Left ventricle myocardium inferior (tissue), 1 donor: Measurements from ENCODE around the gene SERPINB1. TPM values are rescaled to one million over a fixed set of nuclear protein-coding genes. Genes with fewer than 3 reads are reported as not detected.

Experiments used
- DNase-seq: peaks from one replicate; pipeline ENCODE4 v3.0.0-alpha.2; 2020
- H3K27ac ChIP-seq: fragments of 200-600 bp; replicated peaks from 2 replicates; pipeline ENCODE4 v1.8.0; 2021
- H3K27me3 ChIP-seq: fragments of 200-600 bp; 2 replicates; pipeline ENCODE4 v1.8.0; 2021; ENCODE audit warnings: low read depth
- H3K36me3 ChIP-seq: fragments of 200-600 bp; 2 replicates; pipeline ENCODE4 v1.8.0; 2021
- H3K4me1 ChIP-seq: fragments of 200-600 bp; 2 replicates; pipeline ENCODE4 v1.8.0; 2021
- H3K4me3 ChIP-seq: fragments of 200-600 bp; 2 replicates; pipeline ENCODE4 v1.8.0; 2021; ENCODE audit warnings: mild to moderate bottlenecking, moderate library complexity
- H3K9me3 ChIP-seq: fragments of 200-600 bp; replicated peaks from 2 replicates; pipeline ENCODE4 v1.8.0; 2021
- intact Hi-C: fragments of 100-400 bp; cut with micrococcal nuclease; formaldehyde crosslinking; loops from one replicate; pipeline ENCODE4 v1.11.0; 2022
- total RNA-seq: library from RNA; stranded (reverse); fragmentation: NEBNext Ultra II Directional; extraction: Animal tissue kit (Norgen Biotek cat#: 25700); gene quantifications from one replicate; pipeline ENCODE4 v1.2.1, GENCODE V29; 2021
- TF ChIP-seq, protein P1 (sequence below): fragments of 200-600 bp; IDR thresholded peaks from 2 replicates; pipeline ENCODE4 v1.8.0; 2021; ENCODE audit warnings: antibody characterized with exemption, mild to moderate bottlenecking, borderline replicate concordance
- donor health status: DM: no; HTN: yes; CAD: no; lungs with severe emphysema.

The SERPINB1 gene
- total RNA-seq, 1 donor from 2014 or later = 23.4 TPM

DNA sequence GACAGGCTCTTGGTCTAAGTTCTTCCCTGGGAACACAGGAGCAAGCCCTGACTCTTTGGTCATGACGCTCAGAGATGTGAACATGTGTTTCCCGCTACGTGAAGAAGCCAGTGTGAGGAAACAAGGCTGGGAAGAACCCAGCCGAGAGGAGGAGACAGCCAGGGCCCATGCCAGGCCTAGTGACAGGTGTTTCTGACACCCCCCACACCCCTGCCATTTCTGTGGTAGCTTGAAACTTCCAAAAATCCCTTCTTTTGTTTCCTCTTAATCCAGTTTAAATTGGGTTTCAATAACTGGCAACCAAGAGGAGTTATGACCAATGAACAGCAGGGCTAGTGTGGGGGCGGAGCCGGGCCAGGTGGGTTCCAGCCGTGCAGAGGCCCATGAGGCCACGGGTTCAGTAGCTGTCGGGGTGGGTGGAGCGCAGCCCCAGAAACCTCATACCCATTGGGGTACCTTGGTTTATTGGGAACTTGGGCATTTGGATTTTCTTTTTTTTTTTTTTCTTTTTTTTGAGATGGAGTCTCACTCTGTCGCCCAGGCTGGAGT, 43.0 kb downstream of the SERPINB1 start:
- DNase-seq = no peak
- peaks cover 32% of the 10 kb centered on the region for H3K4me1 ChIP-seq
- no peaks in the 10 kb centered on the region for H3K9me3 ChIP-seq
- TF ChIP-seq, protein P1, sequence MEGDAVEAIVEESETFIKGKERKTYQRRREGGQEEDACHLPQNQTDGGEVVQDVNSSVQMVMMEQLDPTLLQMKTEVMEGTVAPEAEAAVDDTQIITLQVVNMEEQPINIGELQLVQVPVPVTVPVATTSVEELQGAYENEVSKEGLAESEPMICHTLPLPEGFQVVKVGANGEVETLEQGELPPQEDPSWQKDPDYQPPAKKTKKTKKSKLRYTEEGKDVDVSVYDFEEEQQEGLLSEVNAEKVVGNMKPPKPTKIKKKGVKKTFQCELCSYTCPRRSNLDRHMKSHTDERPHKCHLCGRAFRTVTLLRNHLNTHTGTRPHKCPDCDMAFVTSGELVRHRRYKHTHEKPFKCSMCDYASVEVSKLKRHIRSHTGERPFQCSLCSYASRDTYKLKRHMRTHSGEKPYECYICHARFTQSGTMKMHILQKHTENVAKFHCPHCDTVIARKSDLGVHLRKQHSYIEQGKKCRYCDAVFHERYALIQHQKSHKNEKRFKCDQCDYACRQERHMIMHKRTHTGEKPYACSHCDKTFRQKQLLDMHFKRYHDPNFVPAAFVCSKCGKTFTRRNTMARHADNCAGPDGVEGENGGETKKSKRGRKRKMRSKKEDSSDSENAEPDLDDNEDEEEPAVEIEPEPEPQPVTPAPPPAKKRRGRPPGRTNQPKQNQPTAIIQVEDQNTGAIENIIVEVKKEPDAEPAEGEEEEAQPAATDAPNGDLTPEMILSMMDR = no peak
- intact Hi-C loops = no loop called here
- no peak overlapping the region for H3K27ac ChIP-seq
- no peak overlapping the region for H3K4me3 ChIP-seq
- H3K27me3 ChIP-seq = no peaks in the 10 kb centered on the region
- H3K36me3 ChIP-seq = no peaks in the 10 kb centered on the region

DNA sequence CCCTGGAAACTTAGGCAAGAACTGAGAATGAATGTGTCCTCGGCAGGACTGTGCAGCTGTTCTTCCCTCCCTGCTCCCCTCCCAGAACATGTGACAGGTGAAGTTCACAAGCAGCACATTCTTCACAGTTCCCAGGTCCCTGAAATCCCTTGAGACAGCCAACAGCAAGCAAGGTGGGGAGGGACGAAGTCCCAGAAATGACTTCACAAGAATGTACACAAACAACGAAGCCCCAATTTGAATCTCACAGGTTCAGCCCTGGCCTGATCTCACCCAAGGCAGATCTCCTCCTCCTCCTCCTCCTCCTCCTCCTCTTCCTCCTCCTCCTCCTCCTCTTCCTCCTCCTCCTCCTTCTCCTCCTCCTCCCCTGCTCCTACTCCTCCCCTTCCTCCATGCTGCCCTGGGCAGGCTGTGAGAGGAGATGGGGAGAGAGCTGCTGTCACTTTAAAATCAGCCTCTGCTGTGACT, 44.1 kb downstream of the SERPINB1 start:
- H3K27ac ChIP-seq = no peak overlapping the region
- H3K36me3 ChIP-seq = no peaks in the 10 kb centered on the region
- H3K4me1 ChIP-seq = peaks cover 41% of the 10 kb centered on the region
- H3K4me3 ChIP-seq = no peak overlapping the region
- intact Hi-C loops = no loop called here
- H3K9me3 ChIP-seq = no peaks in the 10 kb centered on the region
- TF ChIP-seq, protein P1 = no peak
- DNase-seq = no peak
- H3K27me3 ChIP-seq = no peaks in the 10 kb centered on the region

DNA sequence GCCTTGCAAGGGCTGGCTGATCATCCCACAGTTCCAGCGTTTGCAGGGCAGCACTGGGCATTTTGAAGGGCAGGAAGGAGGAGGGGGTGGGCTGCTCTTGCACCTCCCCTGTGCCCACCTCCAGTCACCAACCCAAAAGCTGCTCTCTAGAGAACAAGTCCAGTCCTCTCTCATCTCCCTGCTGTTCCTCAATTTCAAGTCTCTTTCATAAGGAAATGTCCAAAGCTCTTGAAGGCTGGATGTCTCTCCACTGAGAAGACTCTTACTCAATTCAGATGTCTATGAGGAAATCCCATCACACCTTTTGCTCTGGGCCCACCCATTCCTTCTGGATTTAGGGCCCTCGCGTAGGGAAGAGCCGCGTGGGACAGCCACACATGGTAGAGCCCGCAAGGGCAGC, 44.8 kb downstream of the SERPINB1 start:
- H3K4me1 ChIP-seq = peaks cover 44% of the 10 kb centered on the region
- intact Hi-C loops = no loop called here
- H3K4me3 ChIP-seq = no peak overlapping the region
- no peaks in the 10 kb centered on the region for H3K36me3 ChIP-seq
- no peaks in the 10 kb centered on the region for H3K9me3 ChIP-seq
- H3K27me3 ChIP-seq = no peaks in the 10 kb centered on the region
- DNase-seq = no peak
- TF ChIP-seq, protein P1 = no peak
- H3K27ac ChIP-seq = no peak overlapping the region

DNA sequence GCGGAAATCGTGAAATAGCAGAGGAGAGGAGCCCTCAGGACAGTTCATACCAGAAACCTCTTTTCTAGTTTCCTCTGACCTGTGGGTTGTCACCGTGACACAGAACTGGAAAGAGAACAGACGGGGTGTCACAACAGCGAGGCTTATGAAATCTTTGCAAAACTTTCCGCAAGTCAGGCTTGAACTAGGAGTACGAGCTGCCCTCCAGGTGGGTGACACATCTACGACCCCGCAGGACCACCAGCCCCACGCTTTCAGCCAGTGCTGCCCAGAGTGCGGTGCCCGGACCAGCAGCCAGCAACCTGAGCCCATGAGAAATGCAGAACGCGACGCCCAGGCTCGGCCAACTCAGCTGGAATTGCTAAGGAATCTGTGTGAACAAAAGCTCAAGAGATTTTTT, 45.7 kb downstream of the SERPINB1 start:
- intact Hi-C loops = no loop called here
- TF ChIP-seq, protein P1 = no peak

DNA sequence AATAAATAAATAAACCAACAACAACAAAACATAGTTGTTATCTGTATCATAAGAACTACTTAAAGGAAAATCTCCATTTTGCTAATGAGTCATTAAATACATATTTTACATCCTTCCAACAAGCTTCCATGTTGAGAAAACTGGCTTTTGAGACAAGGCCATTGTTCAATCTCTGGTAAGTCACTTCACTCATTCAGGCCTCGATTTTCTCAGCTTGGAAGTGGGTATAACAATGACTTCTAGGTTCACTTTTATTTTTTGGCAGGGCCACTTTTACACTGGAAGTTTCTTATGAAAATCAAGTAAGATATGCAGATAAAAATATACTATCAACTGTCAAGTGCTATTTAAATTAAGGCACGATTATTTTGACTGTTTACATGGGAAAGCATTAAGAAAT, 46.5 kb downstream of the SERPINB1 start:
- Histone ChIP-seq H3K27me3 (no peaks in the 10 kb centered on the region), H3K4me1 (peaks cover 51% of the 10 kb centered on the region)
- intact Hi-C loops = no loop called here

More for the DNA sequence above, 45.7 kb downstream of the SERPINB1 start:
- H3K4me1 ChIP-seq = peaks cover 51% of the 10 kb centered on the region
- no peak overlapping the region for H3K27ac ChIP-seq
- H3K4me3 ChIP-seq = no peak overlapping the region
- DNase-seq = no peak
- H3K27me3 ChIP-seq = no peaks in the 10 kb centered on the region
- no peaks in the 10 kb centered on the region for H3K9me3 ChIP-seq
- H3K36me3 ChIP-seq = no peaks in the 10 kb centered on the region

More for the DNA sequence above, 46.5 kb downstream of the SERPINB1 start:
- no peak overlapping the region for H3K27ac ChIP-seq
- no peaks in the 10 kb centered on the region for H3K9me3 ChIP-seq
- no peak for DNase-seq
- no peaks in the 10 kb centered on the region for H3K36me3 ChIP-seq
- TF ChIP-seq, protein P1 = no peak
- H3K4me3 ChIP-seq = no peak overlapping the region
